ENCODE results near the gene PARD3. TPM values are rescaled to one million over a fixed set of nuclear protein-coding genes. Genes with fewer than 3 reads are reported as not detected.

The PARD3 gene
- total and polyA plus RNA-seq, 10 of the 15 experiments (the other 5 are each of a cell fraction or from before 2014, with no cell fraction given) = 2.6 to 43.1 (median 13.9) TPM

DNA sequence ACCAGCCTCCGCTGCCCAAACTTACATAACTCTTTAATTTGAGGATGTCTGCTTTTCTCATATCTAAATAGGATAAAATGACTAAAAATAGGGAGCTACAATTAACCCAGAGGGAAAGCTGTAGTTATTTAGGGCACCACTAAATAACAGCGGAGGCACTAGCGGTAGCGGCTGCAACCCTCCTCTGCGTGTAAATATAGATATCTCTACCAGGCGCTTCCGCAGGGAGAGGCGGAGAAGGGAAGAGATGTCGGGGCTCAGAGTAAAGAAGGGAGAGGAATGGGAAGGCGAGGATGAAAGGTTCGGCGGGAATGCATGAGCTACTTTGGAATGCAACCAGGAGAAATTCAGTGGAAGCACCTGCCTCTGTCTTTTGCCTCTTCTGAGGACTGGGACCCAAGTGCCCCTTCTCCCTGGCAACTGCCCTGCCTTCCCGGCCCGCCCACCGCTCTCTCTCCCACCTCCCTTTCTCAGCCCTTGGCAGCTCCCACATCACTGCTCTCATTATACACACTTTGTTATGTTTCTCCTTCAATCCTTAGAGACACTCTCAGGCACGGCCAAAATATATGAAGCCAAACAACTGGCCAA lies 698.3 kb downstream of the PARD3 start:
- Histone ChIP-seq H3K36me3 (ENCODE audit: control insufficient read depth in 2 of 2, insufficient read depth in 2 of 2, low read length in 1 of 2) (no peaks in the 10 kb centered on the region), H3K27ac (ENCODE audit: control insufficient read depth, insufficient read depth) (no peak overlapping the region), H3K9ac (ENCODE audit: control insufficient read depth, insufficient read depth, low read length) (no peak overlapping the region), H3K4me1 (ENCODE audit: control insufficient read depth, insufficient read depth, low read length) (no peaks in the 10 kb centered on the region), H3K27me3 (replicated peaks in 1 of 2; ENCODE audit: control insufficient read depth in 2 of 2, insufficient read depth in 2 of 2, low read length in 1 of 2) (no peaks in the 10 kb centered on the region), H4K20me1 (ENCODE audit: control insufficient read depth, insufficient read depth) (no peaks in the 10 kb centered on the region), H3K4me3 (no peak overlapping the region), H3K79me2 (ENCODE audit: control insufficient read depth, insufficient read depth, low read length) (no peaks in the 10 kb centered on the region), H3K4me2 (ENCODE audit: control insufficient read depth, insufficient read depth) (no peak overlapping the region), H2AFZ (ENCODE audit: control insufficient read depth, low read depth, low read length) (no peak overlapping the region), H3K9me3 (replicated peaks; ENCODE audit: control insufficient read depth, insufficient read depth, low read length) (no peaks in the 10 kb centered on the region)
- POLR2A ChIA-PET = interaction anchor here (0.7 kb wide), 1 partner anchor 521 kb away, joined by 3 read pairs; no protein-coding TSS in a partner anchor
- intact Hi-C loops (cut with micrococcal nuclease; ENCODE audit: unreplicated experiment) (no loop called here), in situ Hi-C loops (cut with MboI) (no loop called here)
- TF ChIP-seq TAF1 (IDR thresholded peaks at IDR 0.05; ENCODE audit: borderline replicate concordance, low read depth, low read length) (no peak), IKZF1 (conservative IDR thresholded peaks at IDR 0.05) (no peak), E2F8 (IDR thresholded peaks at IDR 0.05; ENCODE audit: low read depth, partially characterized antibody) (no peak)
- RAD21 ChIA-PET (ENCODE audit: unreplicated experiment) = interaction anchor here (0.7 to 1.2 kb wide), 5 partner anchors 10 to 106 kb away, joined by 3 read pairs; no protein-coding TSS in a partner anchor
- CTCF ChIA-PET = interaction anchor here (0.6 to 1.5 kb wide), 7 partner anchors 9 to 521 kb away, joined by 3 to 7 read pairs (median 3); no protein-coding TSS in a partner anchor
- 61% methylated on average over 16 of the region's 16 CpGs for WGBS (ENCODE audit: insufficient coverage, insufficient replicate concordance, low lambda C conversion rate, missing lambda C conversion rate)
- ATAC-seq (no peak), DNase-seq (ENCODE audit: low read depth, low spot score) (no peak), FAIRE-seq (no peak)
- SMC1A ChIA-PET (ENCODE audit: uncharacterized antibody, unreplicated experiment) = interaction anchor here (1.0 to 2.6 kb wide), 3 partner anchors 9 to 17 kb away, joined by 4 to 7 read pairs (median 6); no protein-coding TSS in a partner anchor
- BruUV-seq (replicated peaks) = no TSS peak

All from GM12878 (cell line).